ENCODE measurements around the gene ADAMTS17.

DNA sequence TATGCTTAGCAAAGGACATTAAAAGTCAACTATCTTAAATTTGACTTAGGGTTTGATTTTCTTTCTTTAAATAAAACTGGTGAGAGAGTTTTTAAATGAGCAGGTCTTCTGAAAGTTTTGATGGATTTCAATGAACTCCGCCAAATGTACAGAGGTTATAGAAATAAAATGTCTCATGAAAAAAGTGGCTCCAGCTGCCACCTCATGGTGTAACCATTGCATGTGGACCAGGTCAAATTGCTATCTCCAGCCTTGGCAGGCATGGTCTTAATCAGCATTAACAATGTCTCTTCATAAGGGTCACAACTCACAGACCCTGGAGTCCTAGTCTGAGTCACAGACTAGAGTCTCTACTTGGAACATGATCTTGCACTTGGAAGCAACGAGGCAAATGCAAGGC, 182.3 kb downstream of the ADAMTS17 start:
- no peak for TF ChIP-seq POLR2A (IDR thresholded peaks at IDR 0.05; ENCODE audit: low read length)
- no peak for TF ChIP-seq GATA1 (IDR thresholded peaks at IDR 0.05; ENCODE audit: low read depth, low read length)
